ENCODE results near the gene GCGR. TPM values are rescaled to one million over a fixed set of nuclear protein-coding genes. Genes with fewer than 3 reads are reported as not detected.

Gene GCGR
- total and polyA plus RNA-seq, 10 of the 15 experiments (the other 5 are each of a cell fraction or from before 2014, with no cell fraction given): not detected

- no peaks in the 10 kb centered on the region for H3K9me3 ChIP-seq (replicated peaks; ENCODE audit: control insufficient read depth, insufficient read depth, low read length)
- peak; percentile 70 for ATAC-seq
- CTCF ChIA-PET: interaction anchor here (1.7 kb wide), 1 partner anchor 120 kb away, joined by 3 read pairs; the partner anchor contains the start of gene SLC25A10
- no peak for DNase-seq (ENCODE audit: low read depth, low spot score)
- H3K4me3 ChIP-seq: peak overlapping the region; percentile 96
- H3K79me2 ChIP-seq (ENCODE audit: control insufficient read depth, insufficient read depth, low read length): peaks cover 13% of the 10 kb centered on the region
- peak overlapping the region; percentile 58 for H3K27ac ChIP-seq (ENCODE audit: control insufficient read depth, insufficient read depth)
- SMC1A ChIA-PET (ENCODE audit: uncharacterized antibody, unreplicated experiment): interaction anchor here (0.5 kb wide), 1 partner anchor 152 kb away, joined by 3 read pairs; no protein-coding TSS in a partner anchor
- H4K20me1 ChIP-seq (ENCODE audit: control insufficient read depth, insufficient read depth): no peaks in the 10 kb centered on the region
- BruUV-seq (replicated peaks): TSS peak; percentile 77
- 9% methylated on average over 18 of the region's 18 CpGs for WGBS (ENCODE audit: insufficient coverage, insufficient replicate concordance, low lambda C conversion rate, missing lambda C conversion rate)
- H2AFZ ChIP-seq (ENCODE audit: control insufficient read depth, low read depth, low read length): peak overlapping the region; percentile 64
- FAIRE-seq: no peak
- no peaks in the 10 kb centered on the region for H3K27me3 ChIP-seq (replicated peaks in 1 of 2; ENCODE audit: control insufficient read depth in 2 of 2, insufficient read depth in 2 of 2, low read length in 1 of 2)
- RAD21 ChIA-PET (ENCODE audit: unreplicated experiment): no interaction called here
- H3K9ac ChIP-seq (ENCODE audit: control insufficient read depth, insufficient read depth, low read length): peak overlapping the region; percentile 86
- H3K36me3 ChIP-seq (ENCODE audit: control insufficient read depth in 2 of 2, insufficient read depth in 2 of 2, low read length in 1 of 2): no peaks in the 10 kb centered on the region
- intact Hi-C loops (cut with micrococcal nuclease; ENCODE audit: unreplicated experiment) (no loop called here), in situ Hi-C loops (cut with MboI) (no loop called here)
- POLR2A ChIA-PET: interaction anchor here (1.3 to 3.0 kb wide), 3 partner anchors 27 to 35 kb away, joined by 3 to 15 read pairs (median 10); partner anchors contain the start of gene P4HB
- H3K4me2 ChIP-seq (ENCODE audit: control insufficient read depth, insufficient read depth): peak overlapping the region; percentile 99
- H3K4me1 ChIP-seq (ENCODE audit: control insufficient read depth, insufficient read depth, low read length): peaks cover 16% of the 10 kb centered on the region
- TF ChIP-seq, protein P1, sequence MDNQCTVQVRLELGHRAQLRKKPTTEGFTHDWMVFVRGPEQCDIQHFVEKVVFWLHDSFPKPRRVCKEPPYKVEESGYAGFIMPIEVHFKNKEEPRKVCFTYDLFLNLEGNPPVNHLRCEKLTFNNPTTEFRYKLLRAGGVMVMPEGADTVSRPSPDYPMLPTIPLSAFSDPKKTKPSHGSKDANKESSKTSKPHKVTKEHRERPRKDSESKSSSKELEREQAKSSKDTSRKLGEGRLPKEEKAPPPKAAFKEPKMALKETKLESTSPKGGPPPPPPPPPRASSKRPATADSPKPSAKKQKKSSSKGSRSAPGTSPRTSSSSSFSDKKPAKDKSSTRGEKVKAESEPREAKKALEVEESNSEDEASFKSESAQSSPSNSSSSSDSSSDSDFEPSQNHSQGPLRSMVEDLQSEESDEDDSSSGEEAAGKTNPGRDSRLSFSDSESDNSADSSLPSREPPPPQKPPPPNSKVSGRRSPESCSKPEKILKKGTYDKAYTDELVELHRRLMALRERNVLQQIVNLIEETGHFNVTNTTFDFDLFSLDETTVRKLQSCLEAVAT (IDR thresholded peaks at IDR 0.05): 0 out of 2 replicates have a peak, but pooled peaks have one; percentile 30
- TF ChIP-seq MYC (IDR thresholded peaks at IDR 0.05; ENCODE audit: insufficient read depth, insufficient read length, insufficient replicate concordance, low read length, severe bottlenecking) (peak; percentile 22), USF1 (IDR thresholded peaks at IDR 0.05; ENCODE audit: borderline replicate concordance, extremely low read length, insufficient read depth, low read depth, low read length) (peak; percentile 6), IRF3 (IDR thresholded peaks at IDR 0.05) (no peak), RUNX3 (IDR thresholded peaks at IDR 0.05; ENCODE audit: low read length) (peak; percentile 15), SIX5 (IDR thresholded peaks at IDR 0.05; ENCODE audit: low read depth, low read length, severe bottlenecking) (no peak), MXI1 (IDR thresholded peaks at IDR 0.05; ENCODE audit: low read depth, low read length) (0 out of 2 replicates have a peak, but pooled peaks have one; percentile 27), DPF2 (IDR thresholded peaks at IDR 0.05) (no peak), CREB1 (IDR thresholded peaks at IDR 0.05; ENCODE audit: low read depth) (peak; percentile 65; the same call in 1 of the 2 replicates), BHLHE40 (IDR thresholded peaks at IDR 0.05; ENCODE audit: borderline replicate concordance in 1 of 2, low read depth in 2 of 2, low read length in 1 of 2) (no peak), HDGF (IDR thresholded peaks at IDR 0.05) (peak; percentile 91; the same call in 1 of the 2 replicates), KDM1A (IDR thresholded peaks at IDR 0.05; ENCODE audit: borderline replicate concordance) (no peak)
- TF ChIP-seq, protein P2, sequence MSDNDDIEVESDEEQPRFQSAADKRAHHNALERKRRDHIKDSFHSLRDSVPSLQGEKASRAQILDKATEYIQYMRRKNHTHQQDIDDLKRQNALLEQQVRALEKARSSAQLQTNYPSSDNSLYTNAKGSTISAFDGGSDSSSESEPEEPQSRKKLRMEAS (IDR thresholded peaks at IDR 0.05; ENCODE audit: low read depth, low read length): 0 out of 2 replicates have a peak, but pooled peaks have one; percentile 28
- TF ChIP-seq, protein P3, sequence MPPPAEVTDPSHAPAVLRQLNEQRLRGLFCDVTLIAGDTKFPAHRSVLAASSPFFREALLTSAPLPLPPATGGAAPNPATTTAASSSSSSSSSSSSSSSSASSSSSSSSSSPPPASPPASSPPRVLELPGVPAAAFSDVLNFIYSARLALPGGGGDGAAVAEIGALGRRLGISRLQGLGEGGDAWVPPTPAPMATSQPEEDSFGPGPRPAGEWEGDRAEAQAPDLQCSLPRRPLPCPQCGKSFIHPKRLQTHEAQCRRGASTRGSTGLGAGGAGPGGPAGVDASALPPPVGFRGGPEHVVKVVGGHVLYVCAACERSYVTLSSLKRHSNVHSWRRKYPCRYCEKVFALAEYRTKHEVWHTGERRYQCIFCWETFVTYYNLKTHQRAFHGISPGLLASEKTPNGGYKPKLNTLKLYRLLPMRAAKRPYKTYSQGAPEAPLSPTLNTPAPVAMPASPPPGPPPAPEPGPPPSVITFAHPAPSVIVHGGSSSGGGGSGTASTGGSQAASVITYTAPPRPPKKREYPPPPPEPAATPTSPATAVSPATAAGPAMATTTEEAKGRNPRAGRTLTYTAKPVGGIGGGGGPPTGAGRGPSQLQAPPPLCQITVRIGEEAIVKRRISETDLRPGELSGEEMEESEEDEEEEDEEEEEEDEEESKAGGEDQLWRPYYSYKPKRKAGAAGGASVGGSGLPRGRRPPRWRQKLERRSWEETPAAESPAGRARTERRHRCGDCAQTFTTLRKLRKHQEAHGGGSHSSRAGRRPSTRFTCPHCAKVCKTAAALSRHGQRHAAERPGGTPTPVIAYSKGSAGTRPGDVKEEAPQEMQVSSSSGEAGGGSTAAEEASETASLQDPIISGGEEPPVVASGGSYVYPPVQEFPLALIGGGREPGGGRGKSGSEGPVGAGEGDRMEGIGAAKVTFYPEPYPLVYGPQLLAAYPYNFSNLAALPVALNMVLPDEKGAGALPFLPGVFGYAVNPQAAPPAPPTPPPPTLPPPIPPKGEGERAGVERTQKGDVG (CRISPR knock-in tag; IDR thresholded peaks at IDR 0.05): no peak
Measured at GRCh38 chr17:81831957-81832607, 28.1 kb downstream of the GCGR start.
